Activated effector memory CD4-positive, alpha-beta T cell treated with Interleukin-2 at 50 U/mL for 16 hours (primary cell): ENCODE measurements around the gene SIAH2.

ENCODE experiments used
- DNase-seq: peaks from one replicate; pipeline ENCODE4 v3.0.0-alpha.2; 2020

Gene SIAH2

DNA sequence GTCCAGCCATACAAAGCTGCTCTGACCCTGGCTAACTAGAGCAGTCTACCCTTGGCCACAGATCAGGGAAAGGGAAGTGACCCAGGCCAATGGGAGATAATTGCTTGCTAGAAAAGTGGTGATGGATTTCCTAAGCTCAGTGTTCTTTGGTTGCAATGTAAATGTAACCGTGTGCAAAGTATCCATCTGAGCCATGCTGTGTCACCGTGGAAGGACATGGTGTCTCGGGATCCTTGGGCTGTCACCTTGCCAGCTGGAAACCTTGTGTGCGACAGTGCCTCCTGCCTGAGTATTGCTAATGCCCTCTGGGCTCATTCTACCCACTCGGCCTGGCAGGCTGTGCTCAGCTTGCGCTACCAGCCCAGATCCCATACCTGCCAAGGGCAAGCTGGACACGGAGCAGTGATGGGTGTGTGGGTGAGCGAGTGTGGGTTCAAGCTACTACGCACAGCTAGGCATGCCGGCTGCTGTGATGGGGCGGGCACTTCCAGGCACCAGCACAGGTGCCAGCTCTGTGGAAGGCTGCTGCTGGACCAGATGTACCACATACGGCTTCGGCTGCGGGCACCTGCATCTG is 10.7 kb upstream of the SIAH2 start:
- DNase-seq, result no peak

DNA sequence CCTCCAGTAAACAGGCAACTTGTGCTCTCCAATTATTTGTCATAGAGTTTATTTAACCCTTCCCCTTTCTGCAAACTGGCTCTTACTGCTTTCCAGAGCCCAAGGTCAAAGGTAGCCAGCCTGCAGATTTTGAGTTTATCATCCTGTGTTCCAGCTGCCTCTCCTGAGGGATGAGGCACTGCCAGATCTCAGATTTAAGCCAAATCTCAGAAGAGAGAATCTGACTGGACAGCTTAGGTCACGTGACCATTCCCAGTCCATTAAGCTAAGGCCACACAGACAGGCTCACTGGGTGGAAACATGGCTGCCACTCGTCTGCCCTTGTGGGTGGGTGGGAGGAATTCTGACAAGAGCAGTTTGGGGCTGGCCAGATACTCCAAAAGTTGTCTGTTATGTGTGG is 8.6 kb upstream of the SIAH2 start:
- no peak for DNase-seq

DNA sequence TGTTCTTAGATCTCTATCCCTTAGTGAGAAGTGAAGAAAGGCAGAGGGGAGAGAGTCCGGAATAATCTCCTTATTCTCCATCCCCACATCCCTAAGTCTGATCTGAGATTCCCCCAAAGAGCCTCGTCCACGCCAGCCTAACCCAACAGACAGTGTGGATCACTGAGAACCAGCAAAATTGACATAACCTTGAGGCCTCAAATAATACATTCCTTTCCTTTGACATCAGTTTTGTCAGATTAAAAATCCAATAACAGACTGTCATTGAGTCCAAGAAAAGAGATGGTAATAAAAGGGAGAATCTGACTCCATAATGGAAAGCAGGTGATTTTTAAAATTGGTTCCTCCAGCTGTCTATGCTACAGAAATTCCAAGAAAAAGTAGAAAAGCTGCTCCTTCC is 7.7 kb upstream of the SIAH2 start:
- no peak for DNase-seq

DNA sequence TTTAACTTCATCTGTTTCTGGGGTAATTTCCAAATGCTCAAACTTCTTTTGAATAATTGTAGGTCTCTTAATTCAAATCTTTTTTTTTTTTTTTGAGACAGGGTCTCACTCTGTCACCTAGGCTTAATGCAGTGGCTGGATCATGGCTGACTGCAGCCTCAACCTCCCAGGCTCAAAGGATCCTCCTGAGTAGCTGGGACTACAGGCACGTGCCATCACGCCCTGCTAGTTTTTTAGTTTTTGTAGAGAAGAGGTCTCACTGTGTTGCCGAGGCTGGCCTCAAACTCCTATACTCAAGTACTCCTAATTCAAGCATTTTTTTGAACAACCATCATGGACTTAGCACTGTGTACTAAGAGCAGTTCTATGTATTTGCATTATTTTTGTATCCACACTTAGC is 3.8 kb upstream of the SIAH2 start:
- DNase-seq, result no peak

DNA sequence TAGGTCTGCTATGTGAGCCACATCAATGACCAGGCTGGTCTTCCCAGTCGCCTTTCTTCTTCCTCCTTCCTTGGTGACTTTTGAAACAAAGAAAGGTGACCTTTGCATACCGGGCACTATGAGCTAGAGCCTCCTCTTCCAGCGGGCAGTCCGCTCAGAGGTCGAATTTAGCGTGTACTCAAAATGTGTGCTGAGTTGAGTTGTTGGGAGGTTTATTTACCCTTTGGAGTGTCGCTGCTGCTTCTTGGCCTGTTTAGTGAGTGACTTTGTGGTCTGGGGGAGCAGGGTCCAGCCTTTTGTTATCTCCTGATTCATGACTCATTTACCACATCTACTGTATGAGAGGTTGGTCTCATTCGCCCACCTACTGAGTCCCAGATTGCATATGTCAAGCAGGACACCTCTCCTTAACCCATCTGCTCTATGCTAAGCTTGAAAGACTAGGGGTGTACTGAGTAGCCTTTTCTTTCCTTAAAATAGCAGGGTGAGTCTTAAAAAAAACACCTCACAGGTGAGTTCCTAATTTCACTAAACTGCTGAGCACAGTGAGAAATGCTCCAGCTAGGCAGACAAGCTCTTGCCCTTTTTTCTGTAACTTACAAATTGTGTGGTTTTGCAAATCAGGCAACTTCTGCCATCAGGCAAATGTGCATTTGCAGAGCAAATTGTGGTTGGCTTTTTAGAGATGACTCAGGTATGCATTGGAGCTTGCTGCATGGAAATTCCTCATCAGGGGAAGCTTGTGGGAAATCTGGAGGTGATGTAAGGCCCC is 3.2 kb upstream of the SIAH2 start:
- DNase-seq, result no peak

DNA sequence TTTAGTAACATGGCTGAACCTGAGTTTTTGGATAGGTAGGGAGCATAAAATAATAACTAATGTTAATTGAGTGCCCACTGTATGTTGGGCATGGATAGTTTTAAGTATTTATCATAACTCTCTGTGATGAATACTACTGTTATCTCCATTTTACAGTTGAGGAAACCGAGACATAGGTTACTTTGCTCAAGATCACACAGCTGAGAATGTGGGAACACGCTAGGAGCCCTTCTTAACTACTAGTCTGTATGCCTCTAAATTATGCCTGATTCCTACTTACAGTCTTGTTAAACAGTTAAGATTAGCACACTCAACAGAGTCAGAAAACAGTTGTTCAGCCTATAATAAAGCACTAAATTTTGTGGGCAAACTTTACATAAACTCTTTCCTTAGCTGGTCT is 2.0 kb upstream of the SIAH2 start:
- no peak for DNase-seq

DNA sequence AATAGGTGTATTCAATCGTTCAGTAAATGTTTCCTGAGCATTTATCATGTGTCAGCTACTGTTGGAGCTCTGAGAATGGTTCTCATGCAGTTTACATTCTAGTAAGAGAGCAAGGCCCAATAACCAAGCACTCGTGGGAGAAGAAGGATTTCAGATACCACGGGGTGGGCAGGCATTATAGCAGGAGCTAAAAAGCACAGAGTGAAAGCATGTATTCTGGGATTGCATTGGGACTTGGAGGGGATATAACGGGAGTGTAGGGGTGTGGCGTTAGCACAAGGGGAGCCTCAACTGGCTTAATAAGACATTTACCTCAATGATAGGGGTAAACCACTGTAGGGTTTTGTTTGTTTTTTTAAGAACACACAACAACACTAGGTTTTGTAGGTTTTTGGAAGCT is 1.6 kb upstream of the SIAH2 start:
- DNase-seq, result no peak

DNA sequence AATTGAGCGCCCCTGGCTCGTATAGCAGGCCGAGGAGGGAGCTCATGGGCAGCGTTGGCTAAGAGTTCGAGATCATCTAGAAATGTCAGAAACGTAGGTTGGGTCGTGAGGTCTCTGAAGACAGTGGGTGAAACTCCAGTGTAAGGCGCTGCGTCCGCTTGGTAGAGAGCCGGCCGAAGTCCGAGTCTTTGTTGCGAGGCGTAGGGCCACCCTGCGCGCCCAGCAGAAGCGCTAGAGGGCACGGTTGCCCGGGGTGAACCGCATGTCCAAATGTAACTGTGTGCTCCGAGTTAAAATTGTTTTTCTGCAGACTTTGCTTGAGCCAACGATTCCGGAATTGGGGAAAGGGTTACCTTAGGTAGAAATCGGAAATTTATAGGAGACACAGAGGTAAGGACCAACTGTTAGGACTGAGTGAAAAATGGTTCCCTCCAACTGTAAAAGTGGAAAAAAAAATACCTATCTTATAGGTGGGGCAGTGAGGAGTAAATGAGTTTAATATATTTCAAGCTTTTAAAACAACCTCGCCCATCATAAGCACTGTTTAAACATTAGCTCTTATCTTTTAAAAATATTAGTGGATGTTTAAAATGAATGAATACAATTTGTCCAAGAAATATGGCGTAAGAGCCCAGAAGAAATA is 993 bp upstream of the SIAH2 start:
- DNase-seq, result no peak

DNA sequence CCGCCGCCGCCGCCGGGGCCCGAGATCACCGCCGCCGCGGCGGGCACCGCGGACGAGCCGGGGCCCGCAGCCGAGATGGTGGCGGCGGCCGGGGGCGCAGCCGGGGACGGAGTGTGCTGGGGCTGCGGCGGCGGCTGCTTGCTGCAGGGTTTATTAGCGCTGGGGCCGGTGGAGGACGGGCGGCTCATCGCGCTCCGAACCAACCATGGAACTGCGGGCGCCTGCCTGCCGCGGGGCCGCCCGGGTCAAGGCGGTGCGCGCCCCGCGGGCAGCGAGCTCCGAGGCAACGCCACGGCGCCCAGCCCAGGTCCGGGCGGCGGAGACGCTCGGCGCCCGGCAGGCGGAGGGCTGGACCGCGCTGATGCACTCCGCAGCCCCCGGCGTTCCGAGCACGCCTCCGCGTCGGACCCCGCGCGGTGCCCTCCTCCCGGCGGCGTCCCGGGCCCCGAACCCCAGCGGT is 277 bp downstream of the SIAH2 start:
- no peak for DNase-seq

DNA sequence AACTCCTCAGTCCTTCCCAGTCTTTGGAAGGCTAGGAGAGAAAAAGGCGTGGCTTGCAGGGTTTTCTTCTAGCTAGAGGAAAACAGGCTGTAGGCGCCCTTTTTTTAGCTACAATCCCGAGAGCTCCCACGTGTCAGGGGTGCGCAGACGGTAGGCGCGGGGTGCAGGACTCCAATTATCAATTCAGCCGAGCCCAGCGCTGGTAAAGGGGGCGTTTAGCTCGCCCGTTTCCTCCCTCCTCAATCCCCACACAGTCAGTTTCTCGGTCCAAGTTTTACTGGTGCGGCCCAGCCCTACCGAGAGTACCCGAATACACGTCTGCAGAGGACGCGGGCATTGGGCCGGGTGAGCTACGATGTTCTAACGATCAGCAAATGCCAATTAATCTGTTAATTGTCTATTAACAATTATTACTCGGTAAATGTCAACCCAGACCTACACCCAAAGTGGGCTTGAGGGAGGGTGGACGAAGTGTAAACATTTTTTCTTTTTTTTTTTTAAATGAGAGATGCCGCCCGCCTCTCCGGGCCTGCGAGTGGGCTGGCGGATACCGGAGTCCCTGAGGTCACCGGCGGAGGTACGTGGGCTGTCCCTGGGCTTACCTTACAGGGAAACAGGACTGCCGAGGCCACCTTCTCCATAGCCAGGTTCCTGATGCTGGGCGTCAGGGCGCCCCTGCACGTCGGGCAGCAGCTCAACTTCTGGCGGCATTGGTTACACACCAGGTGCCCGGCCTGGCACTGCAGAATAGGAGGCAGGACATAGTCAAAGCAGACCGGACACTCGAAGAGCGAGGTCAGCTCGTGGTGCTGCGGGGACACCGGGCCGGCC is 923 bp downstream of the SIAH2 start:
- peak; percentile 25 for DNase-seq

DNA sequence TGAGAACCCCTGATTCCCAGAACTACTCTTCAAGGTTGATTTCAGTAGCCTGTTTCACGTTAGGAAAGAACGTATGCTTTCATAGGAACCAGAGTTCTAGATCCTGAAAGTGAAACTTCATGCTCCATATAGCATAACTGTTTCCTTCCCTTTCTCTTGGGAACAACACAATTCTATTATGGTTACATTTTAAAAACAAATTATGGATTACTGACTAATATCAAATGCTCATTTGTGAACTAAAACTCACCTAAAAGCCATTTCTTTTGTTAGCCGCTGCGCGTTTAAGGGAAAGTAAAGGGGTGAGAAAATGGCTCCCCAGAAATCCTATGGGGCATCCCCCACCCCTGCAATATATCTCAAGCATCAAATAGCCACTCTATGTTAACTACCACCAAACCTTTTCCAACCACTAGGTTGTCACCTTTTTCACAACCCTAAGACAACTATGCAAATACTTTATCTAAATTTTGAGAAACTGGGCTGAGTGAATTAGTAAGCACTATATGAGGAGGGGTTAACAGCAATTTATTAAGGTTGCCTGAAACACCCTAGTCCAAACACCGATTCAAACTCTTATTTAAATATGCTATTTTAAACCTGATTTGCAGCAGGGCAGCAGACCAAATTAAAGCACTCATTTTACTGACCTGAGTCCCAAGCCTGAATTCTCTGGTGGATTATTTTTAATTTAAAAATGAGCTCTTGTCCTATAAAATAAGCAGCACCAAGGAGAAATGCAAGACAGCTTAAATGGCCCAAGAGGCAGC is 2.4 kb downstream of the SIAH2 start:
- DNase-seq, result no peak

DNA sequence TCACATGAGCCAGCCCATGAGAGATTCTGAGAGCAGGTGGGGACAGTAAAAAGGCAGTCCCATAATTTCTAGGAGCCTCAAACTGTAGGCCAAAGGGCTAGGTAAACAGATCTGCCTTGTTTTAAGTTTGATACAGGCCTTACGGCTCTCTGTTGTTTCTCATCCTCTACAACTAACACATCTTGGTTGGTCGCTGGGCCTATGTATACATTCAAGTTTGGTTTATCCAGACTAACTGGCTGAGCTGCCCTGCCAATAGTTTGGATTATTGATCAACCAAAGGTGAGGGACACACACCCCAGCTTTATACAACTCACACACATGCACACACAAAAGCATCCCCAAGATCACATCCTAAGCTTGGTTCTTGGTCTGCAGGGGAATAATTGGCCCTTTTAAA is 3.0 kb downstream of the SIAH2 start:
- DNase-seq, result no peak

DNA sequence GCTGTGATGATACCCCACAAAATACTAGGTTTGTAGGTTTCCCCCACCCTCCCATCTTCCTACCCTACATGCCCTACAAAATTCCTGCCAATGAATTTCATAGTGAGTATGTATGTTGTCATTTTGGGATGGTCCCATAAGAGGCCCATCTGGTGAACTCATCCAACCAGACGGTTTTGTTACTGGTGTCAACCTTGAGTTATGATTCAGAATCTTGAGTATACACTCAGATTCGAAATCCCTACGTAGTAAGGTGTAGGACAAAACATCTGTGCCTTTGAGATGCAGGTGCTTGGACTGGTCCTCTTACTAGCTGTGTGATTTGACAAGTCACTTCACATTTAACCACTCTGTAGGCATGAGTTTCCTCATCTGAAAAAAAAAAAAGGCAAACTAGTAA is 3.6 kb downstream of the SIAH2 start:
- no peak for DNase-seq

DNA sequence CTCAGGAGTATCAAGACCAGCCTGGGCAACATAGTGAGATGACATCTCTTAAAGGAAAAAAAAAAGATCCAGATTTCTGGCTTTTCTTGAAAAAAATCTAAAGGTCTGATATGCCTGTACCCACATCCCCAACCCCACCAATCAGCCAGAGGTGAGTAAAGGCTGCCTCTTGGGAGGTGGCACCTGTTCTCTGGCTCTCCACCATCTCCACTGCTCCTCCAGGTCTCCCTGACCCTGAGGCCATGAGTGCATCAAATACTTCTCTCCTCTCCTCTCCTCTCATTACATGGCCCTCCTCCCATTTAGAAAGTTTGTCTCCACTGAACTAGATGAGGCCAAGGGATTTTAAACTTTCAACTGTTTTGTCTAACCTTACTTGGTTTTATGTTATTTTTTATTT is 5.2 kb downstream of the SIAH2 start:
- DNase-seq, result no peak

DNA sequence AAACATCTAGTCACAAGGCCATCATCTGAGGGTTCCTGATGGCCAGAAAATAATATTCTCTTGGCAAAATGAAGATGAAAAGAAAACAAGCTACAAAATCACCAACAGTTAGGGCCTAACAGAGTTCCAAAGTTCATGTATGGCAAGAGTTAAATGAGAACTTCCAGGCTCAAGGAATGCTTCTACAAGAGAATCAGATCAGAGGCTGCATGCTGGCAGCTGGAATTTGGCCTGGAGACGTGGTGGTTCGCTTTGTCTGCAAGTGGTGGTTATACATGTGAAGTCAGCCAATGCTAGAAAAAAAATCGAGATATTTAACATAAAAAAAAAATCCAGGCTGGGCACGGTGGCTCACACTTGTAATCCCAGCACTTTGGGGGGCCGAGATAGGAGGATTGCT is 5.6 kb downstream of the SIAH2 start:
- DNase-seq, result no peak

DNA sequence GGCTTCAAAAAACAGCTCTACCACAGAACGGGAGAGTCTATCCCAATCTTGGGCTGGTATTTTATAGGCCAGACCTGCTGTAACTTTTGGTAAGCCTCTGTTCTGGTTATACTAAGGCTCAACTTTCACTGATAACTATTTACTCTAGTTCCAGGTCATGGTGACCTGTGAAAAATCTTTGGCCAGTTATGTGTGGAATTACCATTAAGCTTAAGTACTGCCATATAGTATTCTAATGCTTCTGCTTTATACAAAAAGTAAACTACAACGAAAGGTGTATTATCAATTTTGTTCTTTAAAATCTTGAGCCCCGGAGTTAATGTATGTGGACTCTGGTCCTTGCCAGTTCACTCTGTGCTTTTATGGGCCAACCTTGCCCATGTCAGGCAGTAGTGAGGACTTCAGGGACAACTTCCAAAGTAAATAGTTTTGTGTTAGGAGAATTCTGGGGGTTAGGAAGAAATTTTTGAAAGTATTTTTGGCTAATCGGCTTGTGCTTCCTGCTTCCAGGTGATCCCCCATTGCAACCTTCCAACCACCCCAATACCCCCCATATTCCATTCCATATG is 6.4 kb downstream of the SIAH2 start:
- no peak for DNase-seq

DNA sequence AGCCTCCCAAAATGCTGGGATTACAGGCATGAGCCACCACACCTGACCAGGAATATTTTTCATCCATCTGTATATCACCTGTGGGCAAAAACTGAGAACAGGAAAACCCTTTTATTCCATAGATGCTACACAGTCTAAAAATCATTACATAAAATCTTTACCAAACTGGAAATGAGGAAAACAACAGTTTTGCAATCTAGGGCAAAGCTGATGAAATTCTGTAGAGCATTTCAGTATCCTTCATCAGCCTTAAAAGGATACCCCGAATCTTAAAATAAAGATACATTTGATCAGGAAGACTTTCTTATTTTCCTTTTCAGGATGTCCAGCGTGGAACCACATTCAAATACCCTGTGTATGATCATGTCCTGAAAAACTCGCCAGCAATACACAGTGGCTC is 7.1 kb downstream of the SIAH2 start:
- DNase-seq, result no peak

DNA sequence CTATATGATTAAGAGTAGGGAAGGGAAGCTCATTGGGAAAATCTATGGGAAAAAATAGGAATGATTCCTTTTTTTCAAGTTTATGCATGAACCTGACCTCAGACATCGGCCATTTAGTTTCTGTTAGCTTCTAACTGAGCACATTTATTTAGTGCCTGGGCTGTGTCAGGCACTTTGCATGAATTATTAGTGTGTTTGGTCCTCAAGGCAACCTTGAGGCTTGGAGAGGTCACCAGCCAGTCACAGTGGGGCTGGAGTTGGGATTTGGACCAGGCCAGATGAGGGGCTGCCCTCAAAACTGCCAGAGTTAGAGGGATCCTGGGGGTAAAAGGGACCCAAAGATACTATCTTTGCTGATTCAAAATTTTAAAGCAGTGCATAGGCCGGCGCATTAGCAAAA is 8.1 kb downstream of the SIAH2 start:
- no peak for DNase-seq

DNA sequence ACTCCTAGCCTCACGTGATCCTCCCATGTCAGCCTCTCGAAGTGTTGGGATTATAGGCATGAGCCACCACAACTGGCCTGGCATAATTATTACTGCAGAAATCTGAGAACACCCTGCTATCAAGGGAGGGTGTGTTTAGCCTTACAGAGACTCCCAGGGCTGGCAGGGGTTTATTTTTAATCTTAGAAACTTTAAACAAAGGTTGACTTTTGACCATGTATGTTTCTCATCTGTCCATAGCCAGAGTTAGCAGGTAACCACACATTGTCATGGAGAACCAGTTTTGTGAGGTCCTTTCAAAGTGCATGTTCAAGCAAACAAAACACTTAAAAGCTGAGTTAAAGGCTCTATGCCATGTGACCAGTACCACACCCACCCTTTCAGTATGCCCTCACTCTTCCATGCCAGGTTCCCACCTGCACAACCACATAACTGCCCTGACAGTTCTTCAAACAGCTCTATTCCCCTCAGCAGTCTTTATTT is 11.1 kb downstream of the SIAH2 start:
- DNase-seq, result no peak

DNA sequence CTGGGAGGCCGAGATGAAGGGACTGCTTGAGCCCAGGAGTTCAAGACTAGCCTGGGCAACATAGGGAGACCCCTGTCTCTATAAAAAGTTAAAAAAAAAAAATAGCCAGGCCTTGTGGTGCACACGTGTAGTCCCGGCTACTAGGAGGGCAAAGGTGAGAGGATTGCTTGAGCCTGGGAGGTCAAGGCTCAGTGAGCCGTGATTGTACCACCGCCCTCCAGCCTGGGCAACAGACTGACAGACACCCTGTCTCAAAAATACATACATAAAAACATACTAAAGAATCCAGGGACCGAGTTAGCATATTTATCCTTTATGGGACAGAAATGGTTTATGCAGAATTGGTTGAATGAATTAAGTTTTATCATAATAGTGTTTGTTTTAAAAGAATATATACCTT is 13.7 kb downstream of the SIAH2 start:
- no peak for DNase-seq

DNA sequence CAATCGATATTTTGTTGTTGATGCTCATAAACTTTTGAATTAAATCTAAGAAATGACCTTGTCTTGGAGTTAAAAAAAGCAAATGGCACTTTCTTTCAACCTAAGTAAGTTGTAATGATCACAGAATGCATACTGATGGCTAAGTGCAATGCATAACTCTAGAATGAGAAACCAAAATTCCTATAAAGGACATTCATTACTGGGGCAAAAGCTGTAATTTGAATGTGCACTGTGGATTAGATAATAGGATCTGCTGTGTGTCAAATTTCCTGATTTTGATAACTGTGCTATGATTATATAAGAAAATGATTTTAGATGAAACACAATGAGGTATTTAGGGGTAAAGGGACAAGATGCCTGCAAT is 14.3 kb downstream of the SIAH2 start:
- no peak for DNase-seq
